Measurements from ENCODE around the gene KCNG2. TPM values are rescaled to one million over a fixed set of nuclear protein-coding genes. Genes with fewer than 3 reads are reported as not detected.

KCNG2 gene
- total and polyA plus RNA-seq, 2 experiments from 2014 or later: 0.13 to 0.52 TPM

GRCh38 chr18:79770826-79771225 is 26.9 kb upstream of the KCNG2 start:
- no peaks in the 10 kb centered on the region for H3K79me2 ChIP-seq (replicated peaks; ENCODE audit: insufficient read depth)
- ATAC-seq (no peak), DNase-seq (ENCODE audit: low spot score) (no peak)
- no peak overlapping the region for H2AFZ ChIP-seq
- Mint-ChIP-seq H3K27me3 (ENCODE audit: insufficient read depth, low read depth, poor library complexity) (peaks cover 11% of the 10 kb centered on the region), H3K4me3 (no peak overlapping the region), H3K27ac (no peak overlapping the region), H3K36me3 (ENCODE audit: low read depth) (peaks cover 9% of the 10 kb centered on the region), H3K4me1 (no peaks in the 10 kb centered on the region; the same call in 2 of the 3 replicates), H3K9me3 (peaks cover 25% of the 10 kb centered on the region)
- H3F3A ChIP-seq (replicated peaks; ENCODE audit: low read depth): no peaks in the 10 kb centered on the region
- H3K27me3 ChIP-seq (ENCODE audit: insufficient read depth): no peaks in the 10 kb centered on the region
- H3K4me1 ChIP-seq (ENCODE audit: insufficient read depth): no peaks in the 10 kb centered on the region
- H3K27ac ChIP-seq (ENCODE audit: low read depth): no peak overlapping the region
- TF ChIP-seq EZH2phosphoT487 (IDR thresholded peaks at IDR 0.05; ENCODE audit: unreplicated experiment) (no peak), NANOG (IDR thresholded peaks at IDR 0.05; ENCODE audit: borderline replicate concordance) (no peak), ZNF114 (CRISPR knock-in tag; IDR thresholded peaks at IDR 0.05) (no peak), POLR2AphosphoS5 (IDR thresholded peaks at IDR 0.05; ENCODE audit: low read depth) (no peak), STAT1 (IDR thresholded peaks at IDR 0.05; ENCODE audit: unreplicated experiment) (no peak), ZNF331 (CRISPR knock-in tag; IDR thresholded peaks at IDR 0.05; ENCODE audit: low read depth) (no peak), JUNB (IDR thresholded peaks at IDR 0.05; ENCODE audit: unreplicated experiment) (no peak), EZH2 (IDR thresholded peaks at IDR 0.05; ENCODE audit: low read depth, unreplicated experiment) (no peak), CTCF (conservative IDR thresholded peaks at IDR 0.05; ENCODE audit: low read depth in 2 of 2) (no peak), CREB1 (CRISPR knock-in tag; IDR thresholded peaks at IDR 0.05; ENCODE audit: low read depth) (no peak), ZNF462 (CRISPR knock-in tag; IDR thresholded peaks at IDR 0.05) (no peak)
- TF ChIP-seq, protein P1, sequence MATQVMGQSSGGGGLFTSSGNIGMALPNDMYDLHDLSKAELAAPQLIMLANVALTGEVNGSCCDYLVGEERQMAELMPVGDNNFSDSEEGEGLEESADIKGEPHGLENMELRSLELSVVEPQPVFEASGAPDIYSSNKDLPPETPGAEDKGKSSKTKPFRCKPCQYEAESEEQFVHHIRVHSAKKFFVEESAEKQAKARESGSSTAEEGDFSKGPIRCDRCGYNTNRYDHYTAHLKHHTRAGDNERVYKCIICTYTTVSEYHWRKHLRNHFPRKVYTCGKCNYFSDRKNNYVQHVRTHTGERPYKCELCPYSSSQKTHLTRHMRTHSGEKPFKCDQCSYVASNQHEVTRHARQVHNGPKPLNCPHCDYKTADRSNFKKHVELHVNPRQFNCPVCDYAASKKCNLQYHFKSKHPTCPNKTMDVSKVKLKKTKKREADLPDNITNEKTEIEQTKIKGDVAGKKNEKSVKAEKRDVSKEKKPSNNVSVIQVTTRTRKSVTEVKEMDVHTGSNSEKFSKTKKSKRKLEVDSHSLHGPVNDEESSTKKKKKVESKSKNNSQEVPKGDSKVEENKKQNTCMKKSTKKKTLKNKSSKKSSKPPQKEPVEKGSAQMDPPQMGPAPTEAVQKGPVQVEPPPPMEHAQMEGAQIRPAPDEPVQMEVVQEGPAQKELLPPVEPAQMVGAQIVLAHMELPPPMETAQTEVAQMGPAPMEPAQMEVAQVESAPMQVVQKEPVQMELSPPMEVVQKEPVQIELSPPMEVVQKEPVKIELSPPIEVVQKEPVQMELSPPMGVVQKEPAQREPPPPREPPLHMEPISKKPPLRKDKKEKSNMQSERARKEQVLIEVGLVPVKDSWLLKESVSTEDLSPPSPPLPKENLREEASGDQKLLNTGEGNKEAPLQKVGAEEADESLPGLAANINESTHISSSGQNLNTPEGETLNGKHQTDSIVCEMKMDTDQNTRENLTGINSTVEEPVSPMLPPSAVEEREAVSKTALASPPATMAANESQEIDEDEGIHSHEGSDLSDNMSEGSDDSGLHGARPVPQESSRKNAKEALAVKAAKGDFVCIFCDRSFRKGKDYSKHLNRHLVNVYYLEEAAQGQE (IDR thresholded peaks at IDR 0.05; ENCODE audit: unreplicated experiment): no peak
- TF ChIP-seq, protein P2, sequence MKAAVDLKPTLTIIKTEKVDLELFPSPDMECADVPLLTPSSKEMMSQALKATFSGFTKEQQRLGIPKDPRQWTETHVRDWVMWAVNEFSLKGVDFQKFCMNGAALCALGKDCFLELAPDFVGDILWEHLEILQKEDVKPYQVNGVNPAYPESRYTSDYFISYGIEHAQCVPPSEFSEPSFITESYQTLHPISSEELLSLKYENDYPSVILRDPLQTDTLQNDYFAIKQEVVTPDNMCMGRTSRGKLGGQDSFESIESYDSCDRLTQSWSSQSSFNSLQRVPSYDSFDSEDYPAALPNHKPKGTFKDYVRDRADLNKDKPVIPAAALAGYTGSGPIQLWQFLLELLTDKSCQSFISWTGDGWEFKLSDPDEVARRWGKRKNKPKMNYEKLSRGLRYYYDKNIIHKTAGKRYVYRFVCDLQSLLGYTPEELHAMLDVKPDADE (IDR thresholded peaks at IDR 0.05): no peak
- H3K4me2 ChIP-seq: no peak overlapping the region
- H3K9me2 ChIP-seq (ENCODE audit: insufficient read depth): no peaks in the 10 kb centered on the region
- no peaks in the 10 kb centered on the region for H3K36me3 ChIP-seq (ENCODE audit: insufficient read depth)
- no peaks in the 10 kb centered on the region for H4K20me1 ChIP-seq (replicated peaks; ENCODE audit: insufficient read depth)
- H3K4me3 ChIP-seq: no peak overlapping the region

All from GM23338 (cell line).